ENCODE measurements around the gene TFB2M. TPM values are rescaled to one million over a fixed set of nuclear protein-coding genes. Genes with fewer than 3 reads are reported as not detected.
A peak's percentile ranks its signal among the peaks of the same experiment; 100 is the strongest.

TFB2M gene
- total RNA-seq, 4 donors from 2014 or later: 5.6 to 8.4 (median 6.5) TPM

DNA sequence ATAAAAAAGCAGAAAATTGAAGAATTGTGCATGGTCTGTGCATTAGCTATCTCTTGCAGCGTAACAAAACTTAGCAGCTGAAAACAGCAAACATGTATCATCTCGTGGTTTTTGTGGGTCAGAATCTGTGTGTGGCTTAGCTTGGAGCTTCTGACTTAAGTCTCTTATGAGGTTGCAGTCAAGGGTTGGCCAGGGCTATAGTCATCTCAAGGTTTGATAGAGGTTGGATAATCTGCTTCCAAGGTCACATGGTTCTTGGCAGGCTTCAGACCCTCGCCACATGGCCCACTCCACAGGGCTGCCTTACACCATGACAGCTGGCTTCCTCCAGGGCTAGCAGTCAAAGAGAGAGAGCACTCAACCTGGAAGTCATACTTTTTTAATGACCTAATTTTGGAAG lies 36.1 kb upstream of the TFB2M start:
- no peak for TF ChIP-seq POLR2A (IDR thresholded peaks at IDR 0.05)
- no peak for TF ChIP-seq CTCF (IDR thresholded peaks at IDR 0.05)
- H3K4me3 ChIP-seq: no peak overlapping the region
- H3K4me1 ChIP-seq: peaks cover 0 to 12% (median 0%) of the 10 kb centered on the region in 4 donors
- no peak overlapping the region for H3K27ac ChIP-seq
- H3K9me3 ChIP-seq: no peaks in the 10 kb centered on the region
- H3K36me3 ChIP-seq: no peaks in the 10 kb centered on the region
- H3K27me3 ChIP-seq: no peaks in the 10 kb centered on the region
- DNase-seq: no peak

GRCh38 chr1:246600579-246600978 lies 34.5 kb upstream of the TFB2M start:
- no peaks in the 10 kb centered on the region for H3K27me3 ChIP-seq
- TF ChIP-seq POLR2A (IDR thresholded peaks at IDR 0.05) (no peak), CTCF (IDR thresholded peaks at IDR 0.05) (no peak)
- no peak overlapping the region for H3K27ac ChIP-seq
- peaks cover 0 to 5% (median 0%) of the 10 kb centered on the region in 3 donors for H3K36me3 ChIP-seq
- H3K4me3 ChIP-seq: no peak overlapping the region
- DNase-seq: no peak
- peaks cover 0 to 26% (median 0%) of the 10 kb centered on the region in 4 donors for H3K4me1 ChIP-seq
- H3K9me3 ChIP-seq: no peaks in the 10 kb centered on the region

DNA sequence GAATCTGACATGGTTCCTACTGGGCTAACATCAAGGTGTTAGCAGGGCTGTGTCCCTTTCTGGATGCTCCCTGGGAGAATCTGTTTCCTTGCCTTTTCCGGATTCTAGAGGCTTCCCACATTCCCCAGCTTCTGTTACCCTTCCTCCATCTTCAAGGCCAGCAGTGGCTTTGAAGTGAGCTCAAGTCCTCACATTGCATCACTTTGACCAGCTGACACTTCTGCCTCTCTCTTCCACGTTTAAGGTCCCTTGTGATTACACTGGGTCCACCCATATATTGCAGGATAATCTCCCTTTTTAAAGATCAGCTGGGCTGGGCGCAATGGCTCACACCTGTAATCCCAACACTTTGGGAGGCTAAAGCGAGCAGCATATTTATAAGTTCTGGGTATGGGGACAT lies 33.3 kb upstream of the TFB2M start:
- DNase-seq: no peak
- peaks cover 0 to 26% (median 0%) of the 10 kb centered on the region in 4 donors for H3K4me1 ChIP-seq
- TF ChIP-seq CTCF (IDR thresholded peaks at IDR 0.05): no peak
- TF ChIP-seq POLR2A (IDR thresholded peaks at IDR 0.05): no peak
- H3K27ac ChIP-seq: no peak overlapping the region
- no peak overlapping the region for H3K4me3 ChIP-seq
- peaks cover 0 to 15% (median 0%) of the 10 kb centered on the region in 3 donors for H3K36me3 ChIP-seq
- no peaks in the 10 kb centered on the region for H3K9me3 ChIP-seq
- no peaks in the 10 kb centered on the region for H3K27me3 ChIP-seq

DNA sequence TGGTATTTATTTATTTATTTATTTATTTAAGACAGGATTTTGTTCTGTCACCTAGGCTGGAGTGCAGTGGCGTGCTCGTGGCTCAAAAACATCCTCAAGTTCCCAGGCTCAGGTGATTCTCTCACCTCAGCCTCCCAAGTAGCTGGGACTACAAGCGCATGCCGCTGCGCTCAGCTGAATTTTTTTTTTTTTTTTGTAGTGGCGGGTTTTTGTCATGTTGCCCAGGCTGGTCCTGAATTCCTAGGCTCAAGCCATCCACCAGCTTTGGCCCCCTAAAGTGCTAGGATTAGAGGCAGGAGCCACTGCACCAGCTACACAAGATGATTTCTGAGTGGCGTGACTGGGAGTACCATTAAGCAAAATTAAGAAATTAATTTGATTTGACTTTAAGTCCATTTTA lies 31.9 kb upstream of the TFB2M start:
- Histone ChIP-seq H3K4me1 (peaks cover 0 to 26% (median 0%) of the 10 kb centered on the region in 4 donors), H3K36me3 (peaks cover 0 to 26% (median 0%) of the 10 kb centered on the region in 3 donors), H3K27ac (peak overlapping the region in 1 of 4 donors; percentile 76), H3K27me3 (no peaks in the 10 kb centered on the region), H3K9me3 (no peaks in the 10 kb centered on the region), H3K4me3 (no peak overlapping the region)
- TF ChIP-seq CTCF (IDR thresholded peaks at IDR 0.05) (no peak), POLR2A (IDR thresholded peaks at IDR 0.05) (no peak)
- DNase-seq: no peak

- Histone ChIP-seq H3K27ac (peak overlapping the region in 2 of 4 donors; percentile 17 to 76), H3K9me3 (no peaks in the 10 kb centered on the region), H3K4me3 (no peak overlapping the region), H3K27me3 (no peaks in the 10 kb centered on the region), H3K4me1 (peaks cover 0 to 26% (median 0%) of the 10 kb centered on the region in 4 donors), H3K36me3 (peaks cover 0 to 26% (median 0%) of the 10 kb centered on the region in 3 donors)
- peak in 1 of 6 experiments; percentile 17 for TF ChIP-seq CTCF (IDR thresholded peaks at IDR 0.05)
- TF ChIP-seq POLR2A (IDR thresholded peaks at IDR 0.05): no peak
- DNase-seq: peak in 1 of 3 donors; percentile 71
Measured at GRCh38 chr1:246597340-246597739, 31.3 kb upstream of the TFB2M start.

DNA sequence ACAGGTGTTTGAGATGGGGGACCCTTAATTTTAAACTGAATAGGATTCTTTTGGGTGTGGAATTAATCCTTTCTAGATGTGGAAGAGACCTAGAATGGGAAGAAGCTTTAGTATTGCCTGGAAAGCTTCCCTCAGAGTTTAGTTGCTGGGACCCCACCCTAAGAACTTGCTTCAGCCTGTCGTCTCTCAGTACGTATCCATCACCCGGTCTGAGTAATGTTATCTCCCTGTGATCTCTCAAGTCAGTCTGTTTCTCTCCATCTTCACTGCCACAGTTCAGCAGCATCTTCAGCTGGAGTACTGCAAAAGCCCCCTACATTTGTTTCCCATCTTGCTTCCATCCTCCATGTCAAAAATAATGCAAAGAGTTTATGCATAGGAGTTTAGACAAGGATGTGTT lies 29.1 kb upstream of the TFB2M start:
- TF ChIP-seq CTCF (IDR thresholded peaks at IDR 0.05) (no peak), POLR2A (IDR thresholded peaks at IDR 0.05) (no peak)
- peaks cover 0 to 34% (median 0%) of the 10 kb centered on the region in 4 donors for H3K4me1 ChIP-seq
- no peaks in the 10 kb centered on the region for H3K9me3 ChIP-seq
- DNase-seq: no peak
- H3K27me3 ChIP-seq: no peaks in the 10 kb centered on the region
- peaks cover 0 to 30% (median 0%) of the 10 kb centered on the region in 3 donors for H3K36me3 ChIP-seq
- no peak overlapping the region for H3K27ac ChIP-seq
- H3K4me3 ChIP-seq: no peak overlapping the region

All from Peyer's patch (tissue), 4 donors.